ENCODE measurements around the gene PRKAR1B.

DNA sequence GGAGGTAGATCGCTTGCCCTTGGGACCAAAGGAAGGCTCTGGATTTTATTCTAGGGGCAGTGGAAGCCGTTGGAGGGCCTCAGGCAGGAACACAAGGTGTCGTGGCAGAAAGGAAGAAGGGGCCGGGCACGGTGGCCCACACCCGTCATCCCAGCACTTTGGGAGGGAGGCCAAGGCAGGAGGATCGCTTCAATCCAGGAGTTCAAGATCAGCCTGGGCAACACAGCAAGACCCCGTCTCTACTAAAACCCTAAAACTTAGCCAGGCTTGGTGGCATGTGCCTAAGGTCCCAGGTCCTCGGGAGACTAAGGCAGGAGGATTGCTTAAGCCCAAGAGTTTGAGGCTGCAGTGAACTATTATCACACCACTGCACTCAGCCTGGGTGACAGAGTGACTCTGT is 202.3 kb downstream of the PRKAR1B start:
- TF ChIP-seq POLR2A (IDR thresholded peaks at IDR 0.05; ENCODE audit: low read depth, low read length), result no peak
- no peak for TF ChIP-seq REST (IDR thresholded peaks at IDR 0.05; ENCODE audit: low read depth, low read length)
- no peak for TF ChIP-seq CTCF (IDR thresholded peaks at IDR 0.05 in 2 of 3, conservative IDR thresholded peaks at IDR 0.05 in 1 of 3; ENCODE audit: control insufficient read depth in 2 of 3, extremely low read depth in 1 of 3, insufficient read depth in 1 of 3, low read depth in 3 of 3, low read length in 3 of 3)
- TF ChIP-seq SP1 (IDR thresholded peaks at IDR 0.05; ENCODE audit: low read depth, low read length), result no peak
- TF ChIP-seq, protein P1, sequence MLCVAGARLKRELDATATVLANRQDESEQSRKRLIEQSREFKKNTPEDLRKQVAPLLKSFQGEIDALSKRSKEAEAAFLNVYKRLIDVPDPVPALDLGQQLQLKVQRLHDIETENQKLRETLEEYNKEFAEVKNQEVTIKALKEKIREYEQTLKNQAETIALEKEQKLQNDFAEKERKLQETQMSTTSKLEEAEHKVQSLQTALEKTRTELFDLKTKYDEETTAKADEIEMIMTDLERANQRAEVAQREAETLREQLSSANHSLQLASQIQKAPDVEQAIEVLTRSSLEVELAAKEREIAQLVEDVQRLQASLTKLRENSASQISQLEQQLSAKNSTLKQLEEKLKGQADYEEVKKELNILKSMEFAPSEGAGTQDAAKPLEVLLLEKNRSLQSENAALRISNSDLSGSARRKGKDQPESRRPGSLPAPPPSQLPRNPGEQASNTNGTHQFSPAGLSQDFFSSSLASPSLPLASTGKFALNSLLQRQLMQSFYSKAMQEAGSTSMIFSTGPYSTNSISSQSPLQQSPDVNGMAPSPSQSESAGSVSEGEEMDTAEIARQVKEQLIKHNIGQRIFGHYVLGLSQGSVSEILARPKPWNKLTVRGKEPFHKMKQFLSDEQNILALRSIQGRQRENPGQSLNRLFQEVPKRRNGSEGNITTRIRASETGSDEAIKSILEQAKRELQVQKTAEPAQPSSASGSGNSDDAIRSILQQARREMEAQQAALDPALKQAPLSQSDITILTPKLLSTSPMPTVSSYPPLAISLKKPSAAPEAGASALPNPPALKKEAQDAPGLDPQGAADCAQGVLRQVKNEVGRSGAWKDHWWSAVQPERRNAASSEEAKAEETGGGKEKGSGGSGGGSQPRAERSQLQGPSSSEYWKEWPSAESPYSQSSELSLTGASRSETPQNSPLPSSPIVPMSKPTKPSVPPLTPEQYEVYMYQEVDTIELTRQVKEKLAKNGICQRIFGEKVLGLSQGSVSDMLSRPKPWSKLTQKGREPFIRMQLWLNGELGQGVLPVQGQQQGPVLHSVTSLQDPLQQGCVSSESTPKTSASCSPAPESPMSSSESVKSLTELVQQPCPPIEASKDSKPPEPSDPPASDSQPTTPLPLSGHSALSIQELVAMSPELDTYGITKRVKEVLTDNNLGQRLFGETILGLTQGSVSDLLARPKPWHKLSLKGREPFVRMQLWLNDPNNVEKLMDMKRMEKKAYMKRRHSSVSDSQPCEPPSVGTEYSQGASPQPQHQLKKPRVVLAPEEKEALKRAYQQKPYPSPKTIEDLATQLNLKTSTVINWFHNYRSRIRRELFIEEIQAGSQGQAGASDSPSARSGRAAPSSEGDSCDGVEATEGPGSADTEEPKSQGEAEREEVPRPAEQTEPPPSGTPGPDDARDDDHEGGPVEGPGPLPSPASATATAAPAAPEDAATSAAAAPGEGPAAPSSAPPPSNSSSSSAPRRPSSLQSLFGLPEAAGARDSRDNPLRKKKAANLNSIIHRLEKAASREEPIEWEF (IDR thresholded peaks at IDR 0.05; ENCODE audit: insufficient replicate concordance, low read depth, low read length), result no peak
- no peak for TF ChIP-seq RFX5 (IDR thresholded peaks at IDR 0.05; ENCODE audit: low read depth, low read length)
- no peak for TF ChIP-seq CBX3 (IDR thresholded peaks at IDR 0.05; ENCODE audit: borderline replicate concordance, low read depth)

All from GM12878 (cell line).